Endothelial cell of umbilical vein (primary cell): ENCODE data around the gene IGFBP4.

Experiments
- EZH2 ChIP-seq: IDR thresholded peaks from 2 replicates; pipeline ENCODE4 v1.6.1; 2012; ENCODE audit warnings: borderline replicate concordance, low read depth, mild to moderate bottlenecking, moderate library complexity, low read length, inconsistent platforms; ENCODE audit not compliant: severe bottlenecking
- FOS ChIP-seq: IDR thresholded peaks from 2 replicates; pipeline ENCODE4 v1.6.1; 2011; ENCODE audit warnings: mild to moderate bottlenecking, low read length, moderate library complexity, borderline replicate concordance; ENCODE audit not compliant: insufficient read depth
- MYC ChIP-seq: IDR thresholded peaks from one replicate; pipeline ENCODE4 v1.6.1; 2011; ENCODE audit warnings: mild to moderate bottlenecking, low read depth, low read length
- POLR2A ChIP-seq: IDR thresholded peaks from 2 replicates; pipeline ENCODE4 v1.6.1; 2012; ENCODE audit warnings: low read depth, mild to moderate bottlenecking, control low read depth, low read length
- POLR2AphosphoS5 ChIP-seq: IDR thresholded peaks from 2 replicates; pipeline ENCODE4 v1.6.1; 2012; ENCODE audit warnings: low read depth, mild to moderate bottlenecking, control low read depth, low read length, moderate library complexity; ENCODE audit not compliant: insufficient read depth
- TF ChIP-seq, protein P1 (sequence below), 2 donors: IDR thresholded peaks; 1 replicate in 1 of 2; 2 replicates in 1 of 2; pipeline ENCODE4 v1.5.1; 2011; ENCODE audit warnings: low read length in 2 of 2, mild to moderate bottlenecking in 2 of 2, moderate library complexity in 2 of 2, control low read depth in 1 of 2, inconsistent platforms in 1 of 2, low read depth in 1 of 2; ENCODE audit not compliant: insufficient read depth in 1 of 2; ENCODE audit errors: extremely low read depth in 1 of 2
- TF ChIP-seq, protein P2 (sequence below): IDR thresholded peaks from 2 replicates; pipeline ENCODE4 v1.6.1; 2011; ENCODE audit not compliant: insufficient read depth, insufficient read length

DNA sequence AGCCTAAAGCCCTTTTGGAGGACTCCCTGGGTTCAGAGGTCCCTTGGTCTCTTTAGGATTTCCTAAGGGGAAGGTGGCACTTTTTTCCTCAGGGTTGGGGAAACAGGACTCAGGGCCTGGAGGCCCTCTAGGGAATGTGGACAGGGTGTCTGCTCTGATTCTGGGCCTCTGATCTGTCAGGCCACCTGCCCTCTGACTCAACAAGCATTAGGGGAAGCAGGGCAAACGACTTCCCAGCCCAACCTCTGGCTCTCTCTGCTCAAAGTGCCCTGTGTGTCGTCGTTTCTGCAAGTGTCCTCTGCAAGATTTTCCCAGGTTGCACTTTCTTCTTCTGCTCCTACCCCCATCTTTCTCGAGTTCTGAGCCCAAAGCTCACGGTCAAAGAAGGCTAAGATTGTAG is 6.6 kb upstream of the IGFBP4 start:
- no peak for TF ChIP-seq FOS
- TF ChIP-seq, protein P1, sequence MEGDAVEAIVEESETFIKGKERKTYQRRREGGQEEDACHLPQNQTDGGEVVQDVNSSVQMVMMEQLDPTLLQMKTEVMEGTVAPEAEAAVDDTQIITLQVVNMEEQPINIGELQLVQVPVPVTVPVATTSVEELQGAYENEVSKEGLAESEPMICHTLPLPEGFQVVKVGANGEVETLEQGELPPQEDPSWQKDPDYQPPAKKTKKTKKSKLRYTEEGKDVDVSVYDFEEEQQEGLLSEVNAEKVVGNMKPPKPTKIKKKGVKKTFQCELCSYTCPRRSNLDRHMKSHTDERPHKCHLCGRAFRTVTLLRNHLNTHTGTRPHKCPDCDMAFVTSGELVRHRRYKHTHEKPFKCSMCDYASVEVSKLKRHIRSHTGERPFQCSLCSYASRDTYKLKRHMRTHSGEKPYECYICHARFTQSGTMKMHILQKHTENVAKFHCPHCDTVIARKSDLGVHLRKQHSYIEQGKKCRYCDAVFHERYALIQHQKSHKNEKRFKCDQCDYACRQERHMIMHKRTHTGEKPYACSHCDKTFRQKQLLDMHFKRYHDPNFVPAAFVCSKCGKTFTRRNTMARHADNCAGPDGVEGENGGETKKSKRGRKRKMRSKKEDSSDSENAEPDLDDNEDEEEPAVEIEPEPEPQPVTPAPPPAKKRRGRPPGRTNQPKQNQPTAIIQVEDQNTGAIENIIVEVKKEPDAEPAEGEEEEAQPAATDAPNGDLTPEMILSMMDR (IDR thresholded peaks at IDR 0.05; ENCODE audit: extremely low read depth in 1 of 2, insufficient read depth in 1 of 2, low read depth in 1 of 2, low read length in 2 of 2) = no peak
- TF ChIP-seq POLR2AphosphoS5 = no peak
- TF ChIP-seq MYC = no peak
- TF ChIP-seq EZH2 = no peak
- TF ChIP-seq POLR2A = no peak
- TF ChIP-seq, protein P2, sequence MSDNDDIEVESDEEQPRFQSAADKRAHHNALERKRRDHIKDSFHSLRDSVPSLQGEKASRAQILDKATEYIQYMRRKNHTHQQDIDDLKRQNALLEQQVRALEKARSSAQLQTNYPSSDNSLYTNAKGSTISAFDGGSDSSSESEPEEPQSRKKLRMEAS = no peak
